ENCODE data around the gene SNAPIN.
A peak's percentile ranks its signal among the peaks of the same experiment; 100 is the strongest.

The SNAPIN gene

GRCh38 chr1:153619171-153619570, 39.3 kb upstream of the SNAPIN start:
- DNase-seq = no peak
- Histone ChIP-seq H3K36me3 (peaks cover 12 to 39% (median 14%) of the 10 kb centered on the region in 3 donors), H3K27ac (no peak overlapping the region), H3K27me3 (no peaks in the 10 kb centered on the region), H3K9me3 (no peaks in the 10 kb centered on the region), H3K4me3 (no peak overlapping the region), H3K4me1 (peaks cover 0 to 22% (median 10%) of the 10 kb centered on the region in 4 donors)
- intact Hi-C loops (cut with DNase I; ENCODE audit: low total_unique reads) = loop anchor here (5.0 kb wide), 1 partner anchor 112 kb away; no protein-coding TSS in a partner anchor
- TF ChIP-seq, protein P1, sequence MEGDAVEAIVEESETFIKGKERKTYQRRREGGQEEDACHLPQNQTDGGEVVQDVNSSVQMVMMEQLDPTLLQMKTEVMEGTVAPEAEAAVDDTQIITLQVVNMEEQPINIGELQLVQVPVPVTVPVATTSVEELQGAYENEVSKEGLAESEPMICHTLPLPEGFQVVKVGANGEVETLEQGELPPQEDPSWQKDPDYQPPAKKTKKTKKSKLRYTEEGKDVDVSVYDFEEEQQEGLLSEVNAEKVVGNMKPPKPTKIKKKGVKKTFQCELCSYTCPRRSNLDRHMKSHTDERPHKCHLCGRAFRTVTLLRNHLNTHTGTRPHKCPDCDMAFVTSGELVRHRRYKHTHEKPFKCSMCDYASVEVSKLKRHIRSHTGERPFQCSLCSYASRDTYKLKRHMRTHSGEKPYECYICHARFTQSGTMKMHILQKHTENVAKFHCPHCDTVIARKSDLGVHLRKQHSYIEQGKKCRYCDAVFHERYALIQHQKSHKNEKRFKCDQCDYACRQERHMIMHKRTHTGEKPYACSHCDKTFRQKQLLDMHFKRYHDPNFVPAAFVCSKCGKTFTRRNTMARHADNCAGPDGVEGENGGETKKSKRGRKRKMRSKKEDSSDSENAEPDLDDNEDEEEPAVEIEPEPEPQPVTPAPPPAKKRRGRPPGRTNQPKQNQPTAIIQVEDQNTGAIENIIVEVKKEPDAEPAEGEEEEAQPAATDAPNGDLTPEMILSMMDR (IDR thresholded peaks at IDR 0.05) = no peak

GRCh38 chr1:153623101-153623500, 35.4 kb upstream of the SNAPIN start:
- Histone ChIP-seq H3K36me3 (peaks cover 12 to 39% (median 14%) of the 10 kb centered on the region in 3 donors), H3K9me3 (no peaks in the 10 kb centered on the region), H3K4me3 (no peak overlapping the region), H3K4me1 (peaks cover 0 to 43% (median 29%) of the 10 kb centered on the region in 4 donors), H3K27ac (no peak overlapping the region), H3K27me3 (no peaks in the 10 kb centered on the region)
- DNase-seq = peak in 1 of 2 donors; percentile 34
- TF ChIP-seq, protein P1 (IDR thresholded peaks at IDR 0.05) = no peak
- intact Hi-C loops (cut with DNase I; ENCODE audit: low total_unique reads) = no loop called here

DNA sequence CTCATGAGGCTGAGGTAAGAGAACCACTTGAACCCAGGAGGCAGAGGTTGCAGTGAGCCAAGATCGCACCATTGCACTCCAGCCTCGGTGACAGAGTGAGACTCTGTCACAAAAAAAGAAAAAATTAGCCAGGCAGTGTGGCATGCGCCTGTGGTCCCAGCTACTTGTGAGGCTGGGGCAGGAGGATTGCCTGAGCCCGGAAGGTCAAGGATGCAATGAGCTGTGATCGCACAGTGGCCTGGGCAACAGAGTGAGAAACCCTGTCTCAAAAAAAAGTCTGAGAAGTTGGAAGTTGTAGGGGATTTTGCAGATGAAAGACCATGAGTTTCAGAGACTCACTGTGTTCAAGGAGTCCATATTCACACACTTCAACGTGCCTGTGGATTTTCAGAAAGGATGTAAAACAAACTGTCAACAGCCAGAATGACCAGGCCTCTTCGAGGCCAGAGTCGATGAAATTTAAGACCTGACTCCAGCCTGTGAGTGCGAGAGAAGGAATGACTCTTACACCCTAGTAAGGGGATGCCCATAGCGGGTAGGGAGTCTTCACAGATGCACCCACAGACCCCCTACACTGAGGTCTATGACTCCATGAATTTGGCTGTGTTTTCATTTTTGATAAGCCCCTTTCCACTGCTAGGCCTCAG, 33.4 kb upstream of the SNAPIN start:
- Histone ChIP-seq H3K9me3 (no peaks in the 10 kb centered on the region), H3K27ac (peak overlapping the region; percentile 1 to 89), H3K27me3 (no peaks in the 10 kb centered on the region), H3K4me1 (peaks cover 0 to 55% (median 42%) of the 10 kb centered on the region in 4 donors), H3K36me3 (peaks cover 5 to 21% (median 8%) of the 10 kb centered on the region in 3 donors), H3K4me3 (no peak overlapping the region)
- DNase-seq = peak in 1 of 2 donors; percentile 45
- TF ChIP-seq, protein P1 (IDR thresholded peaks at IDR 0.05) = no peak
- intact Hi-C loops (cut with DNase I; ENCODE audit: low total_unique reads) = no loop called here

GRCh38 chr1:153626477-153626903, 32.0 kb upstream of the SNAPIN start:
- peak overlapping the region; percentile 56 to 65 for H3K4me3 ChIP-seq
- peaks cover 0 to 12% (median 3%) of the 10 kb centered on the region in 3 donors for H3K36me3 ChIP-seq
- no peaks in the 10 kb centered on the region for H3K27me3 ChIP-seq
- H3K4me1 ChIP-seq = peaks cover 0 to 63% (median 47%) of the 10 kb centered on the region in 4 donors
- no peaks in the 10 kb centered on the region for H3K9me3 ChIP-seq
- TF ChIP-seq, protein P1 (IDR thresholded peaks at IDR 0.05) = no peak
- intact Hi-C loops (cut with DNase I; ENCODE audit: low total_unique reads) = no loop called here
- peak in 1 of 2 donors; percentile 64 for DNase-seq
- H3K27ac ChIP-seq = peak overlapping the region; percentile 89 to 92

DNA sequence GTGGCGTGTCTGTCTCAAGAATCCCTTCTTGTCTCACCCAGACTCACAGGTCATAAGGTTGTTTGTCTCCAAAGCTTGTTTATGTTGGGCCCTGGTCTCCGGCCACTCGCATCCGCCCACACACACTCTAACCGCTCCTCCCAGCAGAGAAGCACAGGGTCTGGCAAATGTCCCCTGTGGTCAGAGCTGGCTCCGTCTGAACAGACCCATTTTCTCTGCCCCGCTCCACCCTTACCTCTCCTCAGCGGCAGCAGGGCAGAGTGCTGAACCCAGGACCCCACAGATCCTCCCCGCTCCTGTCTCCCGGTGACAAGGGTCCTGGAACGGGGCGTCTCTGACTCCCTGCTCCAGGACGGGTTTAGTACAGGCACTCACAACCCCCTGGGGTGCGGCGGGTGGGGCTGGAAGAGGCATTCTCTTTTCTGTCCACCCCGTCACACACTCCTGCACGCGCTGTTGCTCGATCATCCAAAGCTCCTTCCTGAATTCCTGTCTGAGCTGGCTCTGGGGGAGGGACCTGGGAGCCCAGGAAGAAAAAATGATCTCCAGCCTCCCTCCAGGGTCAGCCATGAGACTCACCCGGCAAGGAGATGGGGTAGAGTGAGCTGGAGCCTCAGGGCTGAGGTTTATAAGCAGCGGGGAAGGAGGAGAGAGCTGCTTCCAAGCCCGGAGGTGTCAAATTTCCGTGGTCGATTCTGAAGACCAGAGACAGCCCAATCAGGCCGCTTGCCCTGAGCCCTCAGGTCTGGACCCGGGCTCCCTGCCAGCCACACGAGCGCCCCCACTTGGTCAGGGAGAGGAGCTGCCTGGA, 31.4 kb upstream of the SNAPIN start, which contains the start of gene S100A13:
TSS of gene S100A13 (minus strand) at position 602 of the 811 bp plus-strand sequence. CDS start 1,033 bp downstream, outside the sequence.
- intact Hi-C loops (cut with DNase I; ENCODE audit: low total_unique reads) = no loop called here
- Histone ChIP-seq H3K27ac (peak within 1 kb of the TSS; percentile 89 to 92), H3K27me3 (no peaks in the 10 kb centered on the region), H3K36me3 (peaks cover 0 to 12% (median 3%) of the 10 kb centered on the region in 3 donors), H3K4me1 (peaks cover 0 to 63% (median 47%) of the 10 kb centered on the region in 4 donors), H3K9me3 (no peaks in the 10 kb centered on the region), H3K4me3 (peak within 1 kb of the TSS; percentile 56 to 65)
- DNase-seq = peak; percentile 83 to 91
- TF ChIP-seq, protein P1 (IDR thresholded peaks at IDR 0.05) = peak; percentile 51 to 57

All from tibial artery (tissue), 4 donors.